GM19468 (cell line): ENCODE data around the gene PLXNA4.
"Not testable (repeated sequence)": the region's sequence is repeated elsewhere in the genome, so short reads cannot be mapped to it uniquely, and the experiment has no call there.

ENCODE experiments used
- ATAC-seq: cut with Tn5 transposase; IDR thresholded peaks from one replicate; pipeline ENCODE4 v1.9.1; 2021; ENCODE audit warnings: mild to moderate bottlenecking, moderate library complexity, moderate number of reproducible peaks; ENCODE audit not compliant: unreplicated experiment; ENCODE audit errors: extremely low read depth

The PLXNA4 gene

GRCh38 chr7:132177708-132178401 lies 398.4 kb downstream of the PLXNA4 start:
- no peak for ATAC-seq

- no peak for ATAC-seq
These were observed 399.6 kb downstream of the PLXNA4 start for GRCh38 chr7:132176719-132177118.

- no peak for ATAC-seq
These were observed 405.1 kb downstream of the PLXNA4 start for GRCh38 chr7:132171130-132171576.

GRCh38 chr7:132169730-132170129 lies 406.5 kb downstream of the PLXNA4 start:
- no peak for ATAC-seq

GRCh38 chr7:132168239-132168638 lies 408.0 kb downstream of the PLXNA4 start:
- ATAC-seq: no peak

- ATAC-seq: not testable (repeated sequence)
These were observed 410.6 kb downstream of the PLXNA4 start for GRCh38 chr7:132165695-132166094.

- ATAC-seq: no peak
These were observed 411.6 kb downstream of the PLXNA4 start for GRCh38 chr7:132164558-132165125.

- no peak for ATAC-seq
These were observed 413.6 kb downstream of the PLXNA4 start for GRCh38 chr7:132162556-132163144.

GRCh38 chr7:132161976-132162375 lies 414.3 kb downstream of the PLXNA4 start:
- no peak for ATAC-seq

- no peak for ATAC-seq
These were observed 414.7 kb downstream of the PLXNA4 start for GRCh38 chr7:132161533-132161915.

- ATAC-seq: no peak
These were observed 415.4 kb downstream of the PLXNA4 start for GRCh38 chr7:132160611-132161532.

- no peak for ATAC-seq
These were observed 417.4 kb downstream of the PLXNA4 start for GRCh38 chr7:132158841-132159240.

- ATAC-seq: no peak
These were observed 418.1 kb downstream of the PLXNA4 start for GRCh38 chr7:132158166-132158565.

GRCh38 chr7:132155715-132156114 lies 420.6 kb downstream of the PLXNA4 start:
- ATAC-seq: no peak

- no peak for ATAC-seq
These were observed 421.4 kb downstream of the PLXNA4 start for GRCh38 chr7:132154695-132155471.

GRCh38 chr7:132154248-132154647 lies 422.0 kb downstream of the PLXNA4 start:
- no peak for ATAC-seq

GRCh38 chr7:132152131-132152889 lies 424.0 kb downstream of the PLXNA4 start:
- no peak for ATAC-seq

GRCh38 chr7:132150711-132151110 lies 425.6 kb downstream of the PLXNA4 start:
- no peak for ATAC-seq
